GM06990 (cell line): Measurements from ENCODE around the gene CD200R1.
A peak's percentile ranks its signal among the peaks of the same experiment; 100 is the strongest.

Experiments used
- DNase-seq: peaks from one replicate; pipeline ENCODE4 v3.0.0-alpha.2; 2011; ENCODE audit not compliant: insufficient read length; ENCODE audit errors: extremely low read depth
- H3K27me3 ChIP-seq: replicated peaks from 2 replicates; pipeline ENCODE4 v1.6.0; 2011; ENCODE audit warnings: low read length; ENCODE audit not compliant: control insufficient read depth, insufficient read depth
- H3K36me3 ChIP-seq: 2 replicates; pipeline ENCODE4 v1.5.1; 2011; ENCODE audit warnings: low read length; ENCODE audit not compliant: control insufficient read depth, insufficient read depth
- H3K4me3 ChIP-seq: replicated peaks from 2 replicates; pipeline ENCODE4 v1.5.1; 2011; ENCODE audit warnings: low read depth, mild to moderate bottlenecking, control low read depth, low read length
- TF ChIP-seq, protein P1 (sequence below): IDR thresholded peaks from 2 replicates; pipeline ENCODE4 v1.5.1; 2011; ENCODE audit warnings: low read length, control low read depth, mild to moderate bottlenecking, inconsistent platforms; ENCODE audit not compliant: insufficient read depth, poor library complexity, severe bottlenecking

The CD200R1 gene

DNA sequence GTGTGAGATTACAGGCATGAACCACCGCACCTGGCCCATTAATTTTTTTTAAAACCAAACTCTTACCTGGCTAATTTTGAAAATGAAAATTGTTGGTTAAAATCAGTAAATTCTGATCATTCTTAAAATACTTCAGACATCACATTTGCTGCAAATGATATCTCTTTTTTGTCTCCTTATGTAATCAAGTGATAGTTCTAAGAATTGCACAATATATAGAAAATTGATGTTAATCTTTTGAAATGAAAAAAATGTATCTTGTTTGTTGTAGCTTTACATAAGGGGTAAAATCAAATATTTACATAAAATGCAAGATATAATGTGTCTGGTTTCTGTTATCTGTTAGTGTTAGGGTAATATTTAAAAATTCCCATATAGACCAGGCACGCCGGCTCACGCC lies 20.9 kb upstream of the CD200R1 start:
- DNase-seq, result no peak
- TF ChIP-seq, protein P1, sequence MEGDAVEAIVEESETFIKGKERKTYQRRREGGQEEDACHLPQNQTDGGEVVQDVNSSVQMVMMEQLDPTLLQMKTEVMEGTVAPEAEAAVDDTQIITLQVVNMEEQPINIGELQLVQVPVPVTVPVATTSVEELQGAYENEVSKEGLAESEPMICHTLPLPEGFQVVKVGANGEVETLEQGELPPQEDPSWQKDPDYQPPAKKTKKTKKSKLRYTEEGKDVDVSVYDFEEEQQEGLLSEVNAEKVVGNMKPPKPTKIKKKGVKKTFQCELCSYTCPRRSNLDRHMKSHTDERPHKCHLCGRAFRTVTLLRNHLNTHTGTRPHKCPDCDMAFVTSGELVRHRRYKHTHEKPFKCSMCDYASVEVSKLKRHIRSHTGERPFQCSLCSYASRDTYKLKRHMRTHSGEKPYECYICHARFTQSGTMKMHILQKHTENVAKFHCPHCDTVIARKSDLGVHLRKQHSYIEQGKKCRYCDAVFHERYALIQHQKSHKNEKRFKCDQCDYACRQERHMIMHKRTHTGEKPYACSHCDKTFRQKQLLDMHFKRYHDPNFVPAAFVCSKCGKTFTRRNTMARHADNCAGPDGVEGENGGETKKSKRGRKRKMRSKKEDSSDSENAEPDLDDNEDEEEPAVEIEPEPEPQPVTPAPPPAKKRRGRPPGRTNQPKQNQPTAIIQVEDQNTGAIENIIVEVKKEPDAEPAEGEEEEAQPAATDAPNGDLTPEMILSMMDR, result no peak
- Histone ChIP-seq H3K36me3 (no peaks in the 10 kb centered on the region; the same call in none of the 2 replicates), H3K27me3 (no peaks in the 10 kb centered on the region), H3K4me3 (no peak overlapping the region)

DNA sequence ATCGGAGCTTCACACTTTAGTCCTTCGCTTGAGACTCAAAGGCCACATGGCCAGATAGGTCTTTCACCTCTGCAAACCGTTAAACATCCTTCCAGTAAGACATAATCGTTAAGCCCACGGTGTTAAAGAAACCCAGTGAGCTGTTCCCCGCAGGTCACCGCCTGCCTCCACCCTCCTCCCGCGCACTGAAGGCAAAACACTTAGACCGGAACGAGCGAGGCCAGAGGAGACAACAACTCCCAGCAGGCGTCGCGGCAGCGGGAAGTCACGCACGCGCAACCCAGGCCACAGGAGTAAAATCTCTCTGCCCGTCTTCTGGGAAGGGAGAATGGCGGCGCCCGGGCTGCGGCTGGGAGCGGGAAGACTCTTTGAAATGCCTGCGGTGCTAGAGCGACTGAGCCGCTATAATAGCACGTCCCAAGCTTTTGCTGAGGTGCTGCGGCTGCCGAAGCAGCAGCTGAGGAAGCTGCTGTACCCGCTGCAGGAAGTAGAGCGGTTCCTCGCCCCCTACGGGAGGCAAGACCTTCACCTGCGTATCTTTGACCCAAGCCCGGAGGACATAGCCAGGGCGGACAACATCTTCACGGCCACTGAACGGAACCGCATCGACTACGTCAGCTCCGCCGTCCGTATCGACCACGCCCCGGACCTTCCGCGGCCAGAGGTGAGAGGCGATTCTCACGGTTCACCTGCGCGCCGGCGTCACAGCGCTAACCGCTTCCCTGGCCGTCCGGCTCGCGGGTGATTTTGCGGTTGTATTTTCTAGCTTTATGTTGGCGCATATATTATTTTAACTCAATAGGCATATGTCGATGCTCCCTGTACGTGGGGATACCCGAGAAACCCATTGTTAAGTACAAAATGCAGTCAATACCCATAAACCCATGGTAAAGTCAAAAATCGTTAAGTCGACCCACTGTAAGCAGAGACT lies 16.0 kb upstream of the CD200R1 start, which contains the start of gene GTPBP8:
TSS of gene GTPBP8 (plus strand) at position 313 of the 931 bp plus-strand sequence. CDS start at position 329, 16 bp downstream.
- TF ChIP-seq, protein P1, result peak; percentile 10
- H3K4me3 ChIP-seq, result peak within 1 kb of the TSS; percentile 75
- DNase-seq, result peak; percentile 92
- no peaks in the 10 kb centered on the region for H3K27me3 ChIP-seq
- H3K36me3 ChIP-seq, result no peaks in the 10 kb centered on the region; the same call in 1 of the 2 replicates

DNA sequence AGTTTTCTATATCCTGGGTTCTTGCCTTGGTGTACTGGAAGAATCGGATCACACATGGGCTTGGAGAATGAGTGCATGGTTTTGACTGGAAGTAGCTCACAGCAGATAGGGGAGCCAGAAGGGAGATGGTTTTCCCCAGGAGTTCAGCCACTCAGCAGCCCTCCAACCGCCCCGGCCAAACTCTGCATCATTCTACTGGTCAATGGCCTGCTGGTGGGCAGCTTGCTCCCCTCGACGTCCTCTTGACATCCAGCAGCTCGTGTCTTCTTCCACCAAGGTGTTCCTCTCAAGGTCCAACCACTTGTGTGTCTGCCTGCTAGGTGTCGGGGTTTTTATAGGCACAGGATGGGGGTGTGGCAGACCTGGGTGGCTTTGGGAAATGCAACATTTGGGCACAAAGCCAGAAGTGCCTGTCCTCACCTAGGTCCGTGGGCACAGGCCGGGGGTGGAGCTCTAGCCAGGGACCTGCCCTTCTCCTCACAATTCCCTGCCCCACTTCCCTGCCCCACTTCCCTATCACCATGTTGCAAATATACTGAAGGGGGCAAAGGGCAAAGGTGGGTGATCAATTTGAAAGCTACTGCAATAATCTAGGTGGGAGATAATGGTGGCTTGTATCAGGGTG lies 12.9 kb upstream of the CD200R1 start:
- H3K27me3 ChIP-seq, result no peaks in the 10 kb centered on the region
- H3K4me3 ChIP-seq, result no peak overlapping the region
- no peak for DNase-seq
- no peaks in the 10 kb centered on the region for H3K36me3 ChIP-seq
- TF ChIP-seq, protein P1, result no peak

DNA sequence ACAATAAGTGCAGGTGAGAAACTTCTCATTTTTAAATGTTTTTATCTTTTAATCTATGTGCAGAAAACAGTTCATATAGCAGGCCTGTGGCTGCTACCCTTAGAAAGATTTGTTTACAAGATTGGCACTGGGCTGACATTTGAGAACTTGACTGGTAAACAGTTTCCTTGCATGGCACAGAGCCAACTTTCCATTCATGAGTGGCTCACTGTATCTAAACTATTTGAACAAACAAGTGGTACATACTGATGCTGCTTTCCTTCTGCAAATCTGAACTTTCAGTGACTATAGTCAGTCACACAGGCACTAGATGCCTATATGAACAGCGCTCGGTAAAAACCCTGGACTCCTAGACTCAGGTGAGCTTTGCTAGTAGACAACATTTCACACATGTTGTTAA lies 9.6 kb upstream of the CD200R1 start:
- Histone ChIP-seq H3K27me3 (no peaks in the 10 kb centered on the region), H3K36me3 (no peaks in the 10 kb centered on the region), H3K4me3 (no peak overlapping the region)
- no peak for DNase-seq
- TF ChIP-seq, protein P1, result no peak

DNA sequence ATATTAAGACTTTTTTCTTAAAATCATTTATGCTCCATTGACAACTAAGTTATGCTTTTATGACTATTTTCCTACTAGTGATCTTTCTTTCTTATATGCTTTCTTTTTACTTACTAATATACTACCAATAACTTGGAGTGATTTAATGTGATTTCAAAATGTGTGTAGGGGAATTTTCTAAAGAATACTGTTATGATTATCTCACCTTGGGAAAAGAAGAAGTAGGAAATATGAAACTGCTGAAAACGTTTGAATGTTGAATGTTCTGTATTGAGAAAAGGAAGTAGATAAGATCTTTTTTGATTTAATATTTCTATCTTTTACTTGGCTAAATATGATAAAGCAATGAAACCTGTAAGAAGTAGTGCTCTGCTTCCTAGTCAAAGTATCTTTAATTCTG lies 7.8 kb upstream of the CD200R1 start:
- no peaks in the 10 kb centered on the region for H3K27me3 ChIP-seq
- no peak overlapping the region for H3K4me3 ChIP-seq
- no peaks in the 10 kb centered on the region for H3K36me3 ChIP-seq
- TF ChIP-seq, protein P1, result no peak
- DNase-seq, result peak; percentile 13
